Testis (tissue), 2 donors: ENCODE data around the gene RFX6.

Experiments
- CTCF ChIP-seq, 3 experiments: fragments of 450-650 bp in 2 of 3; fragments of 200-600 bp in 1 of 3; sonication (generic) in 1 of 3; IDR thresholded peaks; one replicate each; pipeline ENCODE4 v1.5.1; 2016 to 2019; ENCODE audit warnings: antibody characterized with exemption in 3 of 3, mild to moderate bottlenecking in 2 of 3, moderate library complexity in 1 of 3
- POLR2A ChIP-seq: fragments of 450-650 bp; IDR thresholded peaks from one replicate; pipeline ENCODE4 v1.6.1; 2017; ENCODE audit warnings: antibody characterized with exemption, mild to moderate bottlenecking, moderate library complexity

GRCh38 chr6:116932496-116932895, 55.5 kb downstream of the RFX6 start:
- TF ChIP-seq CTCF (IDR thresholded peaks at IDR 0.05) (no peak), POLR2A (no peak)
